Muscle layer of duodenum (tissue), 2 donors: Measurements from ENCODE around the gene DGLUCY.

Source experiments
- H3K27ac ChIP-seq: one replicate; pipeline ENCODE4 v1.7.0; 2013; ENCODE audit warnings: mild to moderate bottlenecking, low read length
- H3K27me3 ChIP-seq: one replicate; pipeline ENCODE4 v1.7.0; 2013; ENCODE audit warnings: low read depth, mild to moderate bottlenecking, control low read depth, low read length
- H3K36me3 ChIP-seq, 2 donors: one replicate each; pipeline ENCODE4 v1.7.0; 2013; ENCODE audit warnings: low read length in 2 of 2, control low read depth in 1 of 2, mild to moderate bottlenecking in 1 of 2; ENCODE audit not compliant: insufficient read depth in 2 of 2, control insufficient read depth in 1 of 2
- H3K4me1 ChIP-seq, 2 donors: one replicate each; pipeline ENCODE4 v1.7.0; 2013; ENCODE audit warnings: low read length in 2 of 2, mild to moderate bottlenecking in 2 of 2, control low read depth in 1 of 2, moderate library complexity in 1 of 2; ENCODE audit not compliant: insufficient read depth in 2 of 2, control insufficient read depth in 1 of 2
- H3K4me3 ChIP-seq, 2 donors: one replicate each; pipeline ENCODE4 v1.7.0; 2013; ENCODE audit warnings: low read length in 2 of 2, low read depth in 1 of 2, mild to moderate bottlenecking in 1 of 2
- H3K9me3 ChIP-seq, 2 donors: one replicate each; pipeline ENCODE4 v1.7.0; 2013; ENCODE audit warnings: low read length in 2 of 2, control low read depth in 1 of 2, mild to moderate bottlenecking in 1 of 2; ENCODE audit not compliant: control insufficient read depth in 1 of 2
- donor health status: healthy.

Gene DGLUCY

GRCh38 chr14:91273273-91273884 is 159.5 kb downstream of the DGLUCY start:
- H3K9me3 ChIP-seq: no peaks in the 10 kb centered on the region
- peaks cover 0 to 23% of the 10 kb centered on the region in 2 donors for H3K4me1 ChIP-seq
- H3K27me3 ChIP-seq: no peaks in the 10 kb centered on the region
- peaks cover 0 to 10% of the 10 kb centered on the region in 2 donors for H3K36me3 ChIP-seq
- no peak overlapping the region for H3K4me3 ChIP-seq
- no peak overlapping the region for H3K27ac ChIP-seq

GRCh38 chr14:91273885-91274273 is 160.0 kb downstream of the DGLUCY start:
- Histone ChIP-seq H3K27me3 (no peaks in the 10 kb centered on the region), H3K4me1 (peaks cover 0 to 23% of the 10 kb centered on the region in 2 donors), H3K4me3 (no peak overlapping the region), H3K36me3 (peaks cover 0 to 11% of the 10 kb centered on the region in 2 donors), H3K9me3 (no peaks in the 10 kb centered on the region), H3K27ac (no peak overlapping the region)

- Histone ChIP-seq H3K9me3 (no peaks in the 10 kb centered on the region), H3K4me3 (no peak overlapping the region), H3K27ac (no peak overlapping the region), H3K4me1 (peaks cover 0 to 16% of the 10 kb centered on the region in 2 donors), H3K27me3 (no peaks in the 10 kb centered on the region), H3K36me3 (peaks cover 0 to 11% of the 10 kb centered on the region in 2 donors)
These were observed 160.9 kb downstream of the DGLUCY start for GRCh38 chr14:91274796-91275195.
